Skeletal muscle tissue (tissue), 4 donors: ENCODE results near the gene MYO1C. TPM values are rescaled to one million over a fixed set of nuclear protein-coding genes. Genes with fewer than 3 reads are reported as not detected.
"Not testable (repeated sequence)": the region's sequence is repeated elsewhere in the genome, so short reads cannot be mapped to it uniquely, and the experiment has no call there.

ENCODE experiments used
- H3K27ac ChIP-seq: one replicate; pipeline ENCODE4 v1.7.0; 2013; ENCODE audit warnings: mild to moderate bottlenecking, low read depth, low read length, inconsistent platforms
- H3K27me3 ChIP-seq, 3 donors: one replicate each; pipeline ENCODE4 v1.7.0; 2013; ENCODE audit warnings: low read length in 3 of 3; ENCODE audit not compliant: control insufficient read depth in 3 of 3, insufficient read depth in 3 of 3
- H3K36me3 ChIP-seq, 3 donors: one replicate each; pipeline ENCODE4 v1.7.0; 2013; ENCODE audit warnings: low read length in 3 of 3; ENCODE audit not compliant: control insufficient read depth in 3 of 3, insufficient read depth in 3 of 3
- H3K4me1 ChIP-seq, 3 donors: one replicate each; pipeline ENCODE4 v1.7.0; 2013; ENCODE audit warnings: low read length in 3 of 3, mild to moderate bottlenecking in 3 of 3; ENCODE audit not compliant: control insufficient read depth in 3 of 3, insufficient read depth in 3 of 3
- H3K4me3 ChIP-seq, 3 donors: one replicate each; pipeline ENCODE4 v1.7.0; 2013; ENCODE audit warnings: low read length in 3 of 3
- H3K9ac ChIP-seq, 3 donors: one replicate each; pipeline ENCODE4 v1.7.0; 2013; ENCODE audit warnings: low read length in 3 of 3, mild to moderate bottlenecking in 3 of 3, moderate library complexity in 2 of 3, low read depth in 1 of 3
- H3K9me3 ChIP-seq, 3 donors: one replicate each; pipeline ENCODE4 v1.7.0; 2013; ENCODE audit warnings: low read length in 3 of 3; ENCODE audit not compliant: control insufficient read depth in 3 of 3
- total RNA-seq: library from RNA; depleted of rRNA; stranded (reverse); fragments of >200 nt; gene quantifications from one replicate; pipeline ENCODE4 v1.2.3, GENCODE V29; 2014
- donor health status: Osteomylitis.

The MYO1C gene
- total RNA-seq, 1 donor from 2014 or later = 69.4 TPM

DNA sequence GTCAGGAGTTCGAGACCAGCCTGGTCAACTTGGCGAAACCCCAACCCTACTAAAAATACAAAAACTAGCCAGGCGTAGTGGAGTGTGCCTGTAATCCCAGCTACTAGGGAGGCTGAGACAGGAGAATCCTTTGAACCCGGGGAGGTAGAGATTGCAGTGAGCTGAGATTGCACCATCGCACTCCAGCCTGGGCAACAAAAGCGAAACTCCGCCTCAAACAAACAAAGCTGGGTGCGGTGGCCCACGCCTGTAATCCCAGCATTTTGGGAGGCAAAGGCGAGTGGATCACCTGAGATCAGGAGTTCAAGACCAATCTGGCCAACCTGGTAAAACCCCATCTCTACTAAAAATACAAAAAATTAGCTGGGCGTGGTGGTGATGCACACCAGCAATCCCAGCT is 38.8 kb downstream of the MYO1C start:
- not testable (repeated sequence) for H3K9ac ChIP-seq, H3K4me3 ChIP-seq, H3K9me3 ChIP-seq, H3K36me3 ChIP-seq, H3K27ac ChIP-seq, H3K27me3 ChIP-seq
- peaks cover 24 to 40% (median 29%) of the 10 kb centered on the region in 3 donors for H3K4me1 ChIP-seq

GRCh38 chr17:1452836-1453235 is 39.6 kb downstream of the MYO1C start:
- peaks cover 29 to 40% (median 29%) of the 10 kb centered on the region in 3 donors for H3K4me1 ChIP-seq
- H3K9me3 ChIP-seq = no peaks in the 10 kb centered on the region
- no peak overlapping the region for H3K9ac ChIP-seq
- H3K27me3 ChIP-seq = no peaks in the 10 kb centered on the region
- peaks cover 0 to 2% (median 1%) of the 10 kb centered on the region in 3 donors for H3K36me3 ChIP-seq
- H3K27ac ChIP-seq = no peak overlapping the region
- H3K4me3 ChIP-seq = no peak overlapping the region

- not testable (repeated sequence) for H3K9ac ChIP-seq, H3K9me3 ChIP-seq, H3K4me3 ChIP-seq, H3K27ac ChIP-seq, H3K36me3 ChIP-seq, H3K27me3 ChIP-seq
- H3K4me1 ChIP-seq = peaks cover 35 to 42% (median 40%) of the 10 kb centered on the region in 3 donors
These were observed 42.2 kb downstream of the MYO1C start for GRCh38 chr17:1450261-1450660.

- Histone ChIP-seq H3K9ac (no peak overlapping the region), H3K27ac (no peak overlapping the region), H3K27me3 (no peaks in the 10 kb centered on the region), H3K4me3 (no peak overlapping the region), H3K4me1 (peaks cover 31 to 37% (median 35%) of the 10 kb centered on the region in 3 donors), H3K36me3 (peaks cover 2 to 4% (median 2%) of the 10 kb centered on the region in 3 donors), H3K9me3 (no peaks in the 10 kb centered on the region)
These were observed 43.0 kb downstream of the MYO1C start for GRCh38 chr17:1449412-1449967.

DNA sequence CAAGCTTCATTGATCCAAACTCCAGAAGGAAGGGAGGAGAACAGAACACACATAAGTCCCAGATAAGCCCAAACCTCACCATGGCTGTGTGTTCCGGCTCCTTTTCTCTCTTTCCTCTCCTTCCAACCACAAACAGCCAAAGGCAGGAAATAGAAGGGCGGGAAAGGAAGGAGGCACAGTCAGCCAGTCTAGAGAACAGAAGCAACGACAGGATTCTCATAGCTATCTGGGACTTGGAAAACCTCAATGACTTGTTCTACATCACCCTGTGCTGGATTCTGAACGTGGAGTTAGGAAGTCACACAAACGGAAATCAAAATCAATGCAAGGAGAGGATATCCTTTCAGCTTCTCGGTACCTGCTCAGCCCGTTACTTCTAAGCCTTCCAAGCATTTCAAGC is 45.4 kb downstream of the MYO1C start:
- no peak overlapping the region for H3K4me3 ChIP-seq
- H3K4me1 ChIP-seq = peaks cover 20 to 29% (median 22%) of the 10 kb centered on the region in 3 donors
- H3K27me3 ChIP-seq = no peaks in the 10 kb centered on the region
- no peak overlapping the region for H3K9ac ChIP-seq
- no peaks in the 10 kb centered on the region for H3K9me3 ChIP-seq
- peaks cover 2 to 4% (median 2%) of the 10 kb centered on the region in 3 donors for H3K36me3 ChIP-seq
- H3K27ac ChIP-seq = peak overlapping the region; percentile 55

GRCh38 chr17:1446201-1446600 is 46.3 kb downstream of the MYO1C start:
- no peaks in the 10 kb centered on the region for H3K27me3 ChIP-seq
- H3K36me3 ChIP-seq = peaks cover 2 to 4% (median 2%) of the 10 kb centered on the region in 3 donors
- peaks cover 20 to 30% (median 20%) of the 10 kb centered on the region in 3 donors for H3K4me1 ChIP-seq
- no peak overlapping the region for H3K9ac ChIP-seq
- H3K27ac ChIP-seq = no peak overlapping the region
- H3K9me3 ChIP-seq = no peaks in the 10 kb centered on the region
- no peak overlapping the region for H3K4me3 ChIP-seq

- not testable (repeated sequence) for H3K4me3 ChIP-seq, H3K36me3 ChIP-seq, H3K27me3 ChIP-seq, H3K9me3 ChIP-seq, H3K27ac ChIP-seq
- Histone ChIP-seq H3K4me1 (peaks cover 20 to 31% (median 20%) of the 10 kb centered on the region in 3 donors), H3K9ac (peak overlapping the region in 1 of 3 donors; percentile 51)
These were observed 46.8 kb downstream of the MYO1C start for GRCh38 chr17:1445695-1446094.

DNA sequence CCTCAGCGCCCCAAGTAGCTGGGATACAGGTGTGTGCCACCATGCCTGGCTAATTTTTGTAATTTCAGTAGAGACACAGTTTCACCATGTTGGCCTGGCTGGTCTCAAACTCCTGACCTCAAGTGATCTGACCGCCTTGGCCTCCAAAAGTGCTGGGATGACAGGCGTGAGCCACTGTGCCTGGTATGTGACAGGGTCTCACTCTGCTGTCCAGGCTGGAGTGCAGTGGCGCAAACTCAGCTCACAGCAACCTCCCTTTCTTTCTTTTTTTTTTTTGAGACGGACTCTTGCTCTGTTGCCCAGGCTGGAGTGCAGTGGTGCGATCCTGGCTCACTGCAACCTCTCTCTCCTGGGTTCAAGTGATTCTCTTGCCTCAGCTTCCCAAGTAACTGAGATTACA is 49.8 kb downstream of the MYO1C start:
- H3K27me3 ChIP-seq, H3K4me3 ChIP-seq, H3K9ac ChIP-seq, H3K27ac ChIP-seq, H3K36me3 ChIP-seq, H3K9me3 ChIP-seq: not testable (repeated sequence)
- peaks cover 14 to 25% (median 15%) of the 10 kb centered on the region in 3 donors for H3K4me1 ChIP-seq

GRCh38 chr17:1442187-1442586 is 50.3 kb downstream of the MYO1C start:
- Histone ChIP-seq H3K4me1 (peaks cover 14 to 24% (median 14%) of the 10 kb centered on the region in 3 donors), H3K36me3 (peaks cover 2 to 6% (median 2%) of the 10 kb centered on the region in 3 donors), H3K9me3 (no peaks in the 10 kb centered on the region), H3K4me3 (no peak overlapping the region), H3K27me3 (no peaks in the 10 kb centered on the region), H3K27ac (no peak overlapping the region), H3K9ac (no peak overlapping the region)

DNA sequence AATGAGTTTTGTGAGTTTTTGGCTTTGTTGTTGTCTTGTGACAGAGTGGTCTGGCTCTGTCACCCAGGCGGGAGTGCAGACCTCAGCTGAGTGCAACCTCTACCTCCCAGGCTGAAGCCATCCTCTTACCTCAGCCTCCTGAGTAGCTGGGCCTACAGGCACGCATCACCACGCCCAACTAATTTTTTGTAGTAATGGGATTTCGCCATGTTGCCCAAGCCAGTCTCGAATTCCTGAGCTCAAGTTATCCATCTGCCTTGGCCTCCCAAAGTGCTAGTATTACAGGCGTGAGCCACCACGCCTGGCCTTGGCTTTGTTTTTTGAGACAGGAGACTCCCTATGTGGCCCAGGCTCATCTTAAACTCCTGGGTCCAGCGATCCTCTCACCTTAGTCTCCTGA is 51.6 kb downstream of the MYO1C start:
- H3K27ac ChIP-seq = no peak overlapping the region

More for the DNA sequence above, 51.6 kb downstream of the MYO1C start:
- Histone ChIP-seq H3K4me1 (peaks cover 9 to 18% (median 12%) of the 10 kb centered on the region in 3 donors), H3K27me3 (no peaks in the 10 kb centered on the region), H3K9me3 (no peaks in the 10 kb centered on the region), H3K9ac (no peak overlapping the region), H3K4me3 (no peak overlapping the region), H3K36me3 (peaks cover 8 to 16% (median 10%) of the 10 kb centered on the region in 3 donors)
